ENCODE data around the gene AMFR.

Gene AMFR

DNA sequence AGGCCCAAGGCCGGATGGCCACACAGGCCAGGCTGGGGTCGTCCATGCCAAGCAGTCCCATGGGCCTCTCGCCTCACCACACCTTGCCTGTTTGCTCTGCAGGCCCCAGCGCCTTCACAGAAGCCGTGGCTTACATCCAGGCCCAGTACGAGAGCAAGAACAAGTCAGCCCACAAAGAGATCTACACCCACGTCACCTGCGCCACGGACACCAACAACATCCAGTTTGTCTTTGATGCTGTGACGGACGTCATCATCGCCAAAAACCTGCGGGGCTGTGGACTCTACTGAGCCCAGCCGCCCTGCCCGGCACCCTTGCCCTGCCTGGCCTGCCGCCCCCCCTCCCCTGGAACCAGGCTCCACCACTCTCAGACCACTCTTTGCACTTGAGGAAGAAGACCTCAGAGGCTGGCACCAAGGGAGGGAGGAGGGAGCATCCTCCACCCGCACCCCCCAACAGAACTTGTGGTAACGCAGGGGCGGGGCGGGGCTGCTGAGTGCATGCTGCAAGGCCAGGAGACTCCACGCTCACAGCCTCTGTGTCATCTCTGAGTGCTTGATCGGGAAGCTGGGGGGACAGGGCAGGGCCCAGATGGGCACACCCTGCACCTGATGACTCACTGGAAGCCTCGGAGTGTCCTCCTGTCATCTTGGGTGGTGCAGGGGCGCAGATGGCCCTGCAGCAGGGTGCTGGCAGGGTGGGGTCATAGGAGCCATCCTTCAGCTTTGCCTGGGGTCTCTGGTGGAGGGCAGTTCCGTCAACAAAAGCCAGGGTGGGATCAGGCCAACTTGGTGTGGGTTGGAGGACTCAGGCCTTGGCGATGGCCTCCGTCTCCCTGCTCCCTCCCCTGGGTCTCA, 81.5 kb downstream of the AMFR start:
- ChIA-PET CTCF (interaction anchor here (0.7 kb wide), 1 partner anchor 11 kb away, joined by 3 read pairs; no protein-coding TSS in a partner anchor), POLR2A (ENCODE audit: low non-redundant PET) (no interaction called here)
- peak overlapping the region; percentile 45 for H3K27ac ChIP-seq
- TF ChIP-seq, protein P1, sequence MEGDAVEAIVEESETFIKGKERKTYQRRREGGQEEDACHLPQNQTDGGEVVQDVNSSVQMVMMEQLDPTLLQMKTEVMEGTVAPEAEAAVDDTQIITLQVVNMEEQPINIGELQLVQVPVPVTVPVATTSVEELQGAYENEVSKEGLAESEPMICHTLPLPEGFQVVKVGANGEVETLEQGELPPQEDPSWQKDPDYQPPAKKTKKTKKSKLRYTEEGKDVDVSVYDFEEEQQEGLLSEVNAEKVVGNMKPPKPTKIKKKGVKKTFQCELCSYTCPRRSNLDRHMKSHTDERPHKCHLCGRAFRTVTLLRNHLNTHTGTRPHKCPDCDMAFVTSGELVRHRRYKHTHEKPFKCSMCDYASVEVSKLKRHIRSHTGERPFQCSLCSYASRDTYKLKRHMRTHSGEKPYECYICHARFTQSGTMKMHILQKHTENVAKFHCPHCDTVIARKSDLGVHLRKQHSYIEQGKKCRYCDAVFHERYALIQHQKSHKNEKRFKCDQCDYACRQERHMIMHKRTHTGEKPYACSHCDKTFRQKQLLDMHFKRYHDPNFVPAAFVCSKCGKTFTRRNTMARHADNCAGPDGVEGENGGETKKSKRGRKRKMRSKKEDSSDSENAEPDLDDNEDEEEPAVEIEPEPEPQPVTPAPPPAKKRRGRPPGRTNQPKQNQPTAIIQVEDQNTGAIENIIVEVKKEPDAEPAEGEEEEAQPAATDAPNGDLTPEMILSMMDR (conservative IDR thresholded peaks at IDR 0.05; ENCODE audit: low read depth): no peak
- DNase-seq (ENCODE audit: low spot score): peak; percentile 44

DNA sequence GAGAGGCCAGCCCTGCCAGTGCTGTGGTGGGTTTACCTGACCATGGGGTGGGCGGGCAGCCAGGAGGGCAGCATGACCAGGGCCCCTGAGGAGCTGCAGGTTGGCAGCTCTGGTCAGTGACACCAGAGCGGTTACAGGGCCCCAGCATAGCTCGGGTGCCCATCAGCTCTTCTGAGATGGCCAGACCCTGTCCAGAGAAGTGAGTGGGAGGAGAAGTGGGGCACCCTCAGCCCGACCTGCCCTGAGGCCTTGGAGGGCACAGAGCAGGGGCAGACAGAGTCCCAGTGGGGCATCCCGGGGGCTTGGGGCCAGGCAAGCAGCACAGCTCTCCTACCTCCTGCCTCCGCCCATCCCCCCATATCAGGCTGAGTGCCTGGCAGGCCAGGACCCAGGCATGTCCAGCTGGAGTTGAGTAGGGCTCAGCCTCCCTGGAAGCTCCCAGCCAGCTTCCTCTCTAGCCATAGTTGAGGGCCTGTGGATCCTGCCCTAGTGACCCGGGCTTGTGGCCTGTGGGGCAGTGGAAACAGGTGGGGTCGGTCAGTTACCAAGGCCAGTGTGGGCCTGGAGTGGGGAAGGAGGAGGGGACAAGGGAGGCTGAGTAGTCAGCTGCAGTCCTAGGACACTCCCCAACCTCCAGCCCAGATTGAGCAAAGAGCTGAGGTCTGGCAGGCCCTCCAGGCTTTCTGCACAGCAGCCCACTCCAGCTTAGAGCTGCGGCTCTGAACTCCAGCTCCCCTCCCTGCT, 83.5 kb downstream of the AMFR start:
- ChIA-PET POLR2A (ENCODE audit: low non-redundant PET) (no interaction called here), CTCF (interaction anchor here (0.6 to 2.0 kb wide), 2 partner anchors 14 to 1326 kb away, joined by 3 to 7 read pairs; partner anchors contain the start of gene ADGRG3)
- TF ChIP-seq, protein P1 (conservative IDR thresholded peaks at IDR 0.05; ENCODE audit: low read depth): no peak
- no peak for DNase-seq (ENCODE audit: low spot score)
- no peak overlapping the region for H3K27ac ChIP-seq

DNA sequence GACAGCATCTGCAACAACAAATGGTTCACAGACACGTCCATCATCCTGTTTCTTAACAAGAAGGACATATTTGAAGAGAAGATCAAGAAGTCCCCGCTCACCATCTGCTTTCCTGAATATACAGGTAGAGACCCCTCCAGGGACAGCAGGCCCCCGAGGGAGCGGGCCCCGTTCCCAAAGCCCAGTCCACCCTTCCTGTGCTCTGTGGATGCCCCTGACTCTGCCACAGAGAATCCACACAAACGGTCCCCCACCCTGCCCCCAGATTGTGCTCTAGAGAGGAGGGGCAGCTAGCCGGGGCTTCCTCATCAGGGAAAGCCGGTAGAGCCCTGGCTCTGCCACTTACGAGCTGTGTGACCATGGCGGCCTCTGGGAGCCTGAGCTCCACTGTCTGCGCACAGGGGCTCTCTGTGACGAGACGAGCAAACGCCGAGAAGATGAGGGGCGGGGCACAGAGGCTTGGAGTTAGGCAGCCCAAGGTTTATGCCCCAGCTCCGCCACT, 84.4 kb downstream of the AMFR start:
- TF ChIP-seq, protein P1 (conservative IDR thresholded peaks at IDR 0.05; ENCODE audit: low read depth): no peak
- H3K27ac ChIP-seq: no peak overlapping the region
- no peak for DNase-seq (ENCODE audit: low spot score)
- ChIA-PET CTCF (no interaction called here), POLR2A (ENCODE audit: low non-redundant PET) (no interaction called here)

DNA sequence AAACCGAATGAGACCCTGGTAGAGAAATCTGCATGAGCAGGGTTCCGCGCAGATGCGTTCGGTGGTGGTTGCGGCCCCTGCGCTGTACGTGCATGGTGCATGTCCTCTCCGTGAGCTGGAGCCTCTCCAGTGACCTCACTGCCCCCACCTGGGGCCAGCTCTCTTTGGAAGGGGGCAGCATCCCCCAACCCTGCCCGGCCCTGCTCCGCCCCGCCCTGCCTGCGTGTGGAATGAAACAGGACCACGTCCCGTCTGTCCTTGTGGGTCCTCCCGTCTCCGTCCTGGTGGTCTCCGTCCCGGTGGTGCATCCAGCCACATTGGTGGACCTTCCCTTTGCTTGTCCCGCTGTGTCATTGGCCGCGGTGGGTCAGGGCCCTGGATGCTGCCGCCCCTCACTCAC, 84.9 kb downstream of the AMFR start:
- TF ChIP-seq, protein P1 (conservative IDR thresholded peaks at IDR 0.05; ENCODE audit: low read depth): no peak
- no peak overlapping the region for H3K27ac ChIP-seq
- ChIA-PET POLR2A (ENCODE audit: low non-redundant PET) (no interaction called here), CTCF (no interaction called here)
- no peak for DNase-seq (ENCODE audit: low spot score)

DNA sequence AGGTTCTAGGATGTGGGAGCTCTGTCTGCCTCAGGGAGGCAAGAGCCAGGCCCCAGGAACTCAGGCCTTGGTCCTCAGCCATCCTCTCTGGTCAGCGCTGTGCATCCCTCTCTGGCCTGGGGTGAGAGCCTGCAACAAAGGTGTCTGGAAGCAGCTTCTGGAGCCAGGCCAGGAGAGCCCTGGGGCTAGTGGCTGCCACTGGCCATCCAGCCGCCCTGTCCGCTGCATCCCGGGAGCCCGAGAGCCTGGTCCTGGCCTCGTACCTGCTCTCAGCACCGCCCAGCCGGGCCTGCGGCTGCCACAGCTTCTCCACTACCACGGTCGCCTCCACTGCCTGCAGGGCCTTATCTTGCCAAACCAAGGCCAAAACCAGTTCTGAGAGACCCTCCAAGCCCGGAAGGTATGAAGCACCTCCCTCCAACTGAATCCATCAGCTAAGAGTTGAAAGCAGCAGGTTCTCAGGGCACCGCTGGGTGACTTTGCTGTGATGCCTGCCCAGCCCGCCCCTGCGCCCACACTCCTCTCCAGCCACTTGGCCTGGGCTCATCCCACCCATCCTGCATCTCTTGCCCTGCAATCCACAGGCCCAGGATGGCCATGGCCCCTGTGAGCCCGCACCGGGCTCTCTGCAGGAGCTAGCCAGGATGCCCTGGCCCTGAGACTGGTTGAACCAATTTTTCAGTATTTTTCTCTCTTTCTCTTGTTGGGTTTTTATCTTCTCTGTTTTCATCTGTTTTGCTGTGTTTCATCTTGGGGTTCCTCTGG, 85.7 kb downstream of the AMFR start:
- ChIA-PET CTCF (no interaction called here), POLR2A (ENCODE audit: low non-redundant PET) (no interaction called here)
- TF ChIP-seq, protein P1 (conservative IDR thresholded peaks at IDR 0.05; ENCODE audit: low read depth): no peak
- no peak overlapping the region for H3K27ac ChIP-seq
- no peak for DNase-seq (ENCODE audit: low spot score)

Measured in RWPE1 (cell line).